BE2C (cell line): ENCODE results near the gene RPAP2.

Experiments used
- DNase-seq: peaks from one replicate; pipeline ENCODE4 v3.0.0-alpha.2; 2020
- H3K27me3 ChIP-seq: fragments of 250-450 bp; sonication (Bioruptor Pico); 2 replicates; pipeline ENCODE4 v1.5.1; 2020; ENCODE audit warnings: mild to moderate bottlenecking
- H3K36me3 ChIP-seq: fragments of 250-450 bp; sonication (Bioruptor Pico); 2 replicates; pipeline ENCODE4 v1.5.1; 2020; ENCODE audit warnings: mild to moderate bottlenecking
- H3K4me1 ChIP-seq: fragments of 250-450 bp; sonication (Bioruptor Pico); 2 replicates; pipeline ENCODE4 v1.5.1; 2020
- H3K4me3 ChIP-seq: 2 replicates; pipeline ENCODE4 v1.5.1; 2011; ENCODE audit warnings: low read depth, low read length
- H3K9me3 ChIP-seq: fragments of 250-450 bp; sonication (Bioruptor Pico); 2 replicates; pipeline ENCODE4 v1.5.1; 2020
- CTCF ChIP-seq: IDR thresholded peaks from 2 replicates; pipeline ENCODE4 v1.5.1; 2012; ENCODE audit warnings: mild to moderate bottlenecking, low read depth, low read length

Gene RPAP2

GRCh38 chr1:92445865-92446264 is 147.0 kb downstream of the RPAP2 start:
- Histone ChIP-seq H3K27me3 (no peaks in the 10 kb centered on the region), H3K4me3 (no peak overlapping the region), H3K4me1 (no peaks in the 10 kb centered on the region), H3K36me3 (no peaks in the 10 kb centered on the region), H3K9me3 (no peaks in the 10 kb centered on the region)
- DNase-seq: no peak
- no peak for TF ChIP-seq CTCF

- no peak for TF ChIP-seq CTCF
- Histone ChIP-seq H3K9me3 (no peaks in the 10 kb centered on the region), H3K36me3 (no peaks in the 10 kb centered on the region), H3K4me3 (no peak overlapping the region), H3K27me3 (no peaks in the 10 kb centered on the region), H3K4me1 (no peaks in the 10 kb centered on the region)
- no peak for DNase-seq
These were observed 147.7 kb downstream of the RPAP2 start for GRCh38 chr1:92446546-92446945.

GRCh38 chr1:92447033-92447681 is 148.3 kb downstream of the RPAP2 start:
- Histone ChIP-seq H3K36me3 (no peaks in the 10 kb centered on the region), H3K4me1 (no peaks in the 10 kb centered on the region), H3K27me3 (no peaks in the 10 kb centered on the region), H3K4me3 (no peak overlapping the region), H3K9me3 (no peaks in the 10 kb centered on the region)
- no peak for TF ChIP-seq CTCF
- DNase-seq: no peak

GRCh38 chr1:92447976-92448375 is 149.1 kb downstream of the RPAP2 start:
- Histone ChIP-seq H3K27me3 (no peaks in the 10 kb centered on the region), H3K4me3 (no peak overlapping the region), H3K9me3 (no peaks in the 10 kb centered on the region), H3K36me3 (no peaks in the 10 kb centered on the region), H3K4me1 (no peaks in the 10 kb centered on the region)
- no peak for TF ChIP-seq CTCF
- no peak for DNase-seq
